ENCODE data around the gene FARS2.

Gene FARS2

DNA sequence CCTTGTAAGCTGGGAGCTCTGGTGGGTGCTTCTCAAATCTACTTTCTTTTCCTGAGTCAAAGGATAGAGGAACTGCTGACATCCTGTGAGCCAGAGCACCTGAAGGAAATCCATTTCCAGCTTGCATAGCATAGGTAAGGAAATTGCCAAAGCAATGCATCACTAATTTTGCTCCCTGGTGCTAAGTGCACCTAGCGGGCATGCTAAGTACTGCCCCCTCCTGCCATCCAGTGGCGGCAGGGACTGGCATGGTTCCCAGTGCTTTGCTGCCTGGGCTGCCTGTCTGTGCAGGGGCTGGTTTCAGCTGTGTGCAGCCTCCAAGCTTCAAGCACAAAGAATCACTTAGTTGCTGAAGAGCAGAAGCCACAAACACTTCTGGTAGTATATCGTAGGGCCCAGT is 63.9 kb downstream of the FARS2 start:
- DNase-seq (ENCODE audit: low spot score), result no peak

DNA sequence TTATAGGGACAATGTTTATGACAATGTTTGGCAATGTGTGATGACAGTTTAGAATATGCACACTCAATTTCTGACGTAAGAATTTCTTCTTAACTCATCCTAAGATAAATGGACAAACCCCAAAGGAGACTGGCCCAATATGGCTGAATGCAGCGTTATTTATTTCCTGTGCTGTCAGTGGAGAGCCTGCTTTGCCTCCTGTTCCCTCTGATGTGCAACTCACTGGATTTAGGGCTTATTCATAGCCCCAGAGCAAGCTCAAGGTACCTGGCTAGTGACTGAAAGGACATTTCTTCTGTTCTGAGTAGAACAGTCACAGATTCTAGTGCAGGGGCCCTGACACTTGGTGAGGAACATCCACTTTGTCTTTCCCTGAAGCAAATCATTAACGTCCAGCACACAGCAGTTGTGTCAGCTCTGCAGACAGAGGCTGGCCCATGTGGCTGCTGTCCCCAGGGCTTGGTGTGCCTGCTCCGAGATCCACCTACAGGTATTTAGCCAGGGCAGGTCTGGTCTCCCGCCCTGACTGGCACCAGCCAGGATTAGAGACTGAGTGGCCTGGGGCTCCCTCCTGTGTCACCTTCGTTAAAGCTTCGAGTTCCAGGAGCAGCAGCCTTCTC is 64.8 kb downstream of the FARS2 start:
- DNase-seq (ENCODE audit: low spot score), result no peak

- DNase-seq (ENCODE audit: low spot score), result no peak
Observed at GRCh38 chr6:5328800-5329199, 67.5 kb downstream of the FARS2 start.

DNA sequence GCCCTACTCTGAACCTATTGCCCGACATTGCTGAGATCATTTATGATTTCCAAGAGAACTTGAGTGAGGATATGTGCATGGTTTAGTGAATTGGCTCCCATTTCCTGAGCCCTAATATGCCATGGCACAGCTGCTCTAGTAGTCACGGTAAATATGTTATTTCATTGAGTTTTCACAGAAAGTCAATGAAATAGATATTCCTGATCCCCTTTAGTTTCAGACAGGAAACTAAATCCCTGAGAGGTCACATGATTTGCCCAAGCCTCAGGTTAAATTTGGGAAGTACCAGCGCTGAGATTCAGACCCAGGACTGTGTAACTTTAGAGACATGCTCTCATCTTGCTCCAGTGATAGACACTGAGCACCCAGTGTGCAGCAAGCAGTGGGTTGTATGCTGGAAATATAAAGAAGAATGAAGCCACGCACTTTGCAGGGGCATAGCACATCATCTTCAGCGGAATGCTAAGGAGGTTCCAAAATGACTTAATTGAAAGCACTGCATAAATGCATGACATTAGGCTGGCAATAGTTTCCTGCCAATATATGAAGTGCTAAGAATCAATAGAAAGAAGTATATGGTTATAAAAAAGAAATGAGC is 70.6 kb downstream of the FARS2 start:
- no peak for DNase-seq (ENCODE audit: low spot score)

GRCh38 chr6:5333658-5334057 is 72.3 kb downstream of the FARS2 start:
- no peak for DNase-seq (ENCODE audit: low spot score)

- no peak for DNase-seq (ENCODE audit: low spot score)
Observed at GRCh38 chr6:5334341-5334740, 73.0 kb downstream of the FARS2 start.

DNA sequence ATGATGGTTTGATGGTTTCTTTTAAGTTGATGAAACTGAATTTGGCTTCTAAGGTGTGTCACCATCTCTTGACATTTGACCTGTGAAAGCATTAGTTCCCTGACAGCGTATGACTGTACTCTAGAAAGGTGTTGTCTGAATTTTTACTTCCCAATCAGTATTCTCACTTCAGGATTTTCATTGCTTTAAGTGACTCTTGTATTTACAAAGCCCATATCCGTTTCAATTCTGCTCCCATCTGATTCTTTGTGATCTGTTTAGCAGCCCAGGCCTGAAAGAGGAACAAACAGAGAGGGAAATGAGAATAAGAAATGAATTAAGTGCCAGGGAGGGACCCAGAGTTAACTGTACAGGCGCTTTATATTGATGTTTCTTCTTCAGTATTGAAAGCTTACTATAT is 73.7 kb downstream of the FARS2 start:
- no peak for DNase-seq (ENCODE audit: low spot score)

- DNase-seq (ENCODE audit: low spot score), result no peak
Observed at GRCh38 chr6:5337573-5337972, 76.3 kb downstream of the FARS2 start.

DNA sequence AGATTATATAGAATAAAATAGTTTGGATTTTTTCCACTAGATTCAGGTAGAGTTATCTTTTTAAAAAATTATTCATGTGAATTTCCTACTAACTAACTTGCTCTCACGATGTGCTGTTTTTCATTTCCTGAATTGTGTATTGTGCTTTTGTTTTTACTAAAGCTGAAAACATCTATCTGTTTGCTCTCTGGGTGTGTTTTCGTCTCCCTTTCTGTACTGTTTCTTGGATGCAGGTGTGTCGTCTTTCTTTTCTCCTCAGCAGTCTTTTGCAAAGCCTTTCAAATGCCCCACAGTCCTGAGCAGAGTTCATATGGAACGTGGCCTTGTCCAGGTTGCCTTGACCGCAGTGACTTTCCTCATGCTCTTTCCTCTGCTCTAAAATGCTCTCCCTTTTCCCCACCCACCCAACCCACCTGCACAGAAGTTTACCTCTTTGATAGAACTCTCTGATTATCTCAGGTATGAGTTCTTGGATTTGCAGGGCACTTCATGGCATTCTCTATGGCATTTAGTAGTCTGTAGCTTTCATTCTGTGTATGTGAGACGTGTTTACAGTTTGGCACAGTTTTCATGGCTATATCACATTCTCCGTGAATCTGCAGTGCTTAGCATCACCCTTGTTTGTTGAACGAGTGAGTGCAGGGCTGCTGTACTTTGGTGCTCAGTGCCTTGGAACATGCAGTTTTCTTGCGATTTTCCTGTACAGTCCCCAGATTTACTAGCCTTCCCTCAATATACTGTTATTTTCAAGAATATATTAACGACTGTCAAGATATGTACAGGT is 77.1 kb downstream of the FARS2 start:
- no peak for DNase-seq (ENCODE audit: low spot score)

DNA sequence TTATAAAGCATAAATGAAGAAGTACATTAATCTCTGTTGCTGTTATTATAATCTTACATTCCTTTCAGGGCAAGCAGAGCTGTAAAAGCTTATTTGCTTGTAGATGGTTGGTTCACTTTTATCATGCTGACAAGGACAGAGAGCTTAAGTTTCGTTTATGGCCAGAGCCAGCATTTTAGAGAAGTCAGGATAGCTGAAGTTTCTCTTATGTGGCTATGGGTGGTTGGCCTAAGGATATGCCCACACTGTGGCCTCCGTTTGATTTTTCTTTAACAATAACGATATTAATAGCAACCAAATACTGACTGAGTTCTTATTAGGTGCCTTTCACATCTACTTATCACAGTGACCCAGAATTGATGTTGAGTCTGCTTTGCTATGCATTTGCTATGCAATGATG is 78.5 kb downstream of the FARS2 start:
- no peak for DNase-seq (ENCODE audit: low spot score)

DNA sequence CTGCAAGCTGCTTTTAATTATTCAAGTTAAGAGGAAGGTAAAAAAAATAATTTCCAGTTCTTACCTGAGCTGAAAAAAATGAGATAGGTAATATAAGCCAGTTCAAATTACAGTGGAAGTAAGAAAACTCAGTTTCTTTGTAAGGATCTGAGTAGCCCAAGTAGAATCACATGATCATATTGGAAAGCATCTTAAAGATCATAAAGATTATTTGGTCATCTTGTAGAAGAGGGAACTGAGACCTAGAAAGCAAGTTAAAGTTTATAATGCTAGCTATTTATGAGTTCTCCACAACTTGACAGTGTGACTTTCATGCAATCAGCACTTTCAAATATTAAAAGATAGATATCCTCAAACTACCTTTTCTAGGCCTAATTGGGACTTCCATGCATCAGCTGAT is 80.5 kb downstream of the FARS2 start:
- DNase-seq (ENCODE audit: low spot score), result no peak

GRCh38 chr6:5343998-5344397 is 82.7 kb downstream of the FARS2 start:
- DNase-seq (ENCODE audit: low spot score), result no peak

DNA sequence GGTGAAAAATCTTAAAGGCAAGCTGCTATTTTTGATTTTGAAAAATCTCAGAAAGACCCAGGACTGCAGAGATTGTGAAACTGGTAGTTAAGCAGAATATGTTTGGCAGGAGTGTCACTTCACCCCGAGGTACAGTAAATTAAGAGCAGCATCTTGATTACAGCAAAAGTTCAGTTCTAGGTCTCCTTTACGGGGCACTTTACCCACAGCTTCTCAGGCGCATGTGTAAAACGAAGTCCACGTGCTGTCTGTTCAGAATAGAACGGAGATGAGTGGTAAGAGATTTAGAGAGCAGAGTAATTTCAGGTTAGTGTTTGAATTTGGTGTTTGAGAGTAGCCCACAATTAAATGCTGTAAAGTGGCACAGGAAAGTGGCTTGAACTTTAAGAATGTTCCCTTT is 84.0 kb downstream of the FARS2 start:
- DNase-seq (ENCODE audit: low spot score), result no peak

DNA sequence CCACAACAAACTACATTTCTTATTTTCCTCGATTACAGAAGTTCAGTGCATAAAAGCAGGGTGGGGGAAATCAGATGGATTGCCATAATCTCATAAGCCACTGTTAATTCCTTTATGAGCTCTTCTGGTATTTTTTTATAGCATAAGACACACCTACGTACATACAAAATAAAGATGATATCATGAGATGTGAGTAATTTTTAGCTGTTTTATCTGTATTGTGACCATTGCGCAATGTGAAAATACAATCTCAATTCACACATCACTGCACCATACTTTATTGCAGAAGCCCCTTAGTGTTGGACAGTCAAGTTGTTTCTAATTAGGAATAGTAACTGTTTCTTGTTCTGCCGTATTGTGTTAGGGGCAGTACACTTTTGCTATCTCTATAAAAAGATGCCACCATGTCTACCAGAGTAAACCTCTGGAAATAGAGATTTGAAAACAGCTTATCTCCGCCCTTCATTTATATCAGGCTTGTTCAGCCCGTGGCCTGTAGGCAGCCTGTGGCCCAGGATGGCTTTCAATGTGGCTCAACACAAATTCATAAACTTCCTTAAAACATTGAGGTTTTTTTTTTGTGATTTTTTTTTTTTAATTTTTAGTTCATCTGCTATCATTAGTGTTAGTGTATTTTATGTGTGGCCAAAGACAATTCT is 90.4 kb downstream of the FARS2 start:
- DNase-seq (ENCODE audit: low spot score), result no peak

DNA sequence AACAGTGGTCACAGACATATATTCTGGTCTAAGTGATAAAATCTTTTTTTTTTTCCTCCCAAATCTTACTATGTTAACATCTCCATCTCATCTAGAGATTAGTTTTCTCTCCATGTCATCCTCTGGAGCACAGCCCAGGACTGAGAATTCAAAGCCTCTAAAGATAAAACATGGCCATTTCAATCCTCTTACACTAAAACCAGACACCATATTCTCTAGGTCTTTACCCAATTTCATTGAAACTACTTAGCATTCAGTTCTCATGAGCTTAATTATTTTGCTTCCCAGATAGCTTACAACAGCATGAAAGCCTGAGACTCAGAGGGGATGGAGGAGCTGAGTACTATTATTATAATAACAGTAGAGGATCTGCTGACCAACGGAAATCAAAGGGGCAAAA is 92.7 kb downstream of the FARS2 start:
- DNase-seq (ENCODE audit: low spot score), result peak; percentile 49

GRCh38 chr6:5357486-5357885 is 96.2 kb downstream of the FARS2 start:
- no peak for DNase-seq (ENCODE audit: low spot score)

DNA sequence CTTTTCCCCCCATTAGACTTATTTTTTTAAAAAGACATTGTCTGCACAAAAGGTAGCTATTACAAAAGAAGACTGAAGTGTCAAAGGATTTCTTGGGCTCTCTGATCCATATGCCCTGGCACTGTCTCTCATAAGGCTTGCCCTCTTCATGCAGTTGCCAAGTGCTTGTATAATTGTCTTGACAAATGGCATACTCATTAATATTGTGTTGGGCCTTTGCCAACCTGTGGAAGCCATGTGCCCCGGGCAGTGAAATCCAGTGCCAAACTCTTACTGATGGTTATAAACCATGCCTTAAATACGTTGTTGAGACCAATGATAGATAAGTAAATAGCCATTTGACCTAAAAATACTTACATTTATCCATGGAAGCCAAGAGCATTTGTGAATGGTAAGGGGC is 98.1 kb downstream of the FARS2 start:
- no peak for DNase-seq (ENCODE audit: low spot score)

DNA sequence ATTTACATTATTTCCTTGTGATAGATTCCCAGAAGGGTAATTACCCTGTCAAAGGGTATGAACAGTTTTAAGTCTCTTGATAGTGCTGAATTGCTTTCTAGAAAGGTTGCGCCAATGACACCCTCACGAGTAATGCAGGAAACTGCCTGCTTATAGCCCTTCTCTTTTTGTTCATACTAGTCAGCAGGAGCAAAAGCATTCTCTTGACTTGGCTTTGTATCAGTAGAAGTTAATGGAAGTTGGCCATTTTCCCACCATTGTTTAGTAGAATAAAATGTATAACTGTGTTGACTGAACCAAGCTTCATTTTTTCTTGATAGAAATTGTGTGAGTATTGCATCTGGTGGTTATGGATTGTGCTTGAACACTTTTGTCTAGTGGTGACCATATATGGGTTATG is 100.1 kb downstream of the FARS2 start:
- no peak for DNase-seq (ENCODE audit: low spot score)

GRCh38 chr6:5365436-5366195 is 104.3 kb downstream of the FARS2 start:
- no peak for DNase-seq (ENCODE audit: low spot score)

GRCh38 chr6:5366941-5367340 is 105.6 kb downstream of the FARS2 start:
- no peak for DNase-seq (ENCODE audit: low spot score)

GRCh38 chr6:5367510-5367909 is 106.2 kb downstream of the FARS2 start:
- DNase-seq (ENCODE audit: low spot score), result no peak

DNA sequence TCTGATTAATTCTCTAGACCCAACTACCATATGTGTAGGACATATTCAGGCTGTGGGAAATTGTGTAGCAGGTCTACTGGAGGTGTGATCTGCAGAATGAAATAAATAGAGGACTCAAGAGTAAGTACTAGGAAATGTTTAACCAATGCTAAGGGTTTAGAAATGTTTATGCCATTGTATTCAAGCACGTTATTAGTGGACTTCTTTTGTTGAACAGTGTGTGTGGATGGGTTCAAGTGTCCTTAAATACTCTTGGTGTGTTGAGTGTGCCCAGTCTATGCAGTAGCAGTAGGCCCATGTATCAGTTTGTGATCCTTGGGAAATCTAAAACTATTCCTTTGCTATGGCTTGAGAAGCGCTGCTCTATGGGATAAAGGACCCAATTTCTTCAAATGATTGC is 112.1 kb downstream of the FARS2 start:
- DNase-seq (ENCODE audit: low spot score), result no peak
